GM18502 (cell line): ENCODE results near the gene KLHL35.

Source experiments
- ATAC-seq: cut with Tn5 transposase; IDR thresholded peaks from one replicate; pipeline ENCODE4 v1.9.1; 2021; ENCODE audit warnings: mild to moderate bottlenecking; ENCODE audit not compliant: unreplicated experiment, poor library complexity

KLHL35 gene

GRCh38 chr11:75442161-75442885 lies 9.3 kb upstream of the KLHL35 start:
- ATAC-seq, result no peak

GRCh38 chr11:75441804-75442132 lies 8.8 kb upstream of the KLHL35 start:
- no peak for ATAC-seq

DNA sequence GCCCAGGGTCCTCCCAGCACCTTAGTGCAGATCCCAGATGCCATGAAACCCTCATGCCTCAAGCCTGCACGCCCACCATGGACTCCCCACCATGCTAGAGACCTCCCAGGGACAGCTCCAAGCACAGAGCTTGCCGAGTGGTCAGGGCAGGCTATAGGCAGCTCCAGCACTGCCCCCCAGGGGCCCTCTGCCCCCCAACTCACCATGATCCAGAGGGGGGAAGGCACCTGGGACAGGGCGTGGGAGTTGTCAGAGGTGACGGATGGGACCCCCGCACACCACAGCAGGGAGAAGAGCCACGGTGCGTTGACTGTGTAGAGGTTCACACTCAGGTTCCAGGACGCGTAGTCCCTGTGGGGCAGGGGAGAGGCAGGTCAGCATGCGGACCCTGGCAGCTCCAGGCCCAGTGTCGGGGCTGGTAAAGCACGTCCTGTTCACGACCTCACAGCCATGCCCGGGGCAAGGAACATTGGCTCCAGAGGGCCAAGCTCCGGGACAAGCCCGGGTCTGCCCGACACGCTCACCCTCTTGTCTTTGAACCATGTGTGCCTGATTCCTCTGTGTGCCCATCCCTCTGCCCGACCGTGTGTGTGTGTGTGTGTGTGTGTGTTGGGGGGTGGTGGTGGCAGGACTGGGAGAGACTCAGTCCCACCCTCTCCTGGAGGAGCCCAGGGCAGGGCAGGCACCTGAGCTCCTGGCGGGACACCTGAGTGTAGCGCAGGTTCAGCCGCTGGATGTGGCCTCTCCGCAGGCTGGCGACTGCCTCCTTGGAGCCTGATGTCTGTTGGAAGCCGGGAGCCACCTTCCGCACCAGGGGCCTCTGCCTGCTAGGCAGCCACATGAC lies 8.2 kb upstream of the KLHL35 start:
- ATAC-seq, result no peak

- no peak for ATAC-seq
Observed at GRCh38 chr11:75439495-75440120, 6.6 kb upstream of the KLHL35 start.

DNA sequence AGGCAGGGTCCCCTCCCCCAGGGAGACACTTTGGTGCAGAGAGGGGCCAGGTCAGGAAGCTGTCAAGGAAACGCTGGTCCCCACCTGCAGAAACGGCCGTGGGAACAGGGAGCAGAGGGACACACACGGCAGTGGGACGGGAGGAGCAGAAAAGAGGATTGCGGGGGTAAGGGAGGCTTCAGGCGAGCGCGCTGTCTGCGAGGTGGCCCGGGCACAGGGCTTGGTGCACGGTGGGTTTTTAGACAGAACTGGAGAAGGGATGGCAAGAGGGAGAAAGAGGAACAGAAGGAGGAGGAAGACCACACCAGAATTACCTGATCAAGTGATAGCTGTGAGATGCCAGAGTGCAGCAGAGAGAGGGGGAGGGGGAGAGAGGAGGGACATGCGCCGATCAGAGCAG lies 6.0 kb upstream of the KLHL35 start:
- ATAC-seq, result no peak

GRCh38 chr11:75437966-75438659 lies 5.1 kb upstream of the KLHL35 start:
- ATAC-seq, result no peak

GRCh38 chr11:75436806-75437205 lies 3.8 kb upstream of the KLHL35 start:
- ATAC-seq, result no peak

DNA sequence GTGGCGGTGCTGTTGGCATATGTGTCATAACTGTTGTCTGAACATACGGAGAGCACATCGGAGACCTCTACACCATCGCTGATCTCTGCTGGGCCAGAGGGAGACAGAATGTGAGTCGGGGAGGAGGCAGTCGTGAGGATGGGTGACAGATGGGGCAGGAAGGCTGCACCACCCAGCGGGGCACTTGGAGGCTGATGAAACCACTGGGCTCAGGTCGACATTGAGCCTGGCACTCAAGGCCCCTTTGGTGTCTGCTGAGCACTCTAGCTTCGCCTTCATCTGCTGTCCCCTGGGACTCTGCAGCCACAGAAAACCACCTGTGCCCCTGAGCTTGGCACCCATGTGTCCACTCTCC lies 2.5 kb upstream of the KLHL35 start:
- no peak for ATAC-seq

DNA sequence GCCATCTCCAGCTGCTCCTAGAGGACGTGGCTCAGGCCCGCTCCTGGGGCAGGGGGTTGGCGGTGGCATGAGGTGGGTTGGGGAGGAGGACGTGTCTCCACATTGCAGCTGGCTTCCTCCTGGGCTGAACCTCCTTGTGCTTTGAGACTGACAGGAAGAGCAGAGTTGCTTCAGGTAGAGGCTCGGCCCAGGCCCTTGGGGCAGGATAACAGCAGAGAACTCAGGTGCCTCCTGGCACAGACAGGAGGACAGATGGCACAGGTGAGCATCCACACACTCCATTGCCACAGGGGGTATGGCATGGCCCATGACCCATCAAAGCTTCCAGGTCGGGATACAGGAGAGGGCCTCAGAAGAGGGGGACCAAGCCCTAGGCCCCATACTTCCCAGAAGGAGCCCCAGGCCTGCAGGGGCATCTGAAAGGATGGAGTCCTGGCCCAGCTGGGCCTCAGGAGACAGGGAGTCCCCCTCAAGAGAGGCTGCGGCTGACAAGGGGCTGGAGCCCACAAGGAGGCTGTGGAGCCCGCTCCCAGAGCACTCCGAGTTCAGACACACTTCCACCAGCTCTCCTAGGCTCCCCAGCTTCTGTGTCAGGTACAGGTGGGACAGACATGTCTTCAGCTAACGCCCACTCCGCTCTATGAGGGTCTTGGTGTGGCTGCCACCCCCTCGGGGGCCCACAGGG lies 2.0 kb upstream of the KLHL35 start:
- ATAC-seq, result no peak

DNA sequence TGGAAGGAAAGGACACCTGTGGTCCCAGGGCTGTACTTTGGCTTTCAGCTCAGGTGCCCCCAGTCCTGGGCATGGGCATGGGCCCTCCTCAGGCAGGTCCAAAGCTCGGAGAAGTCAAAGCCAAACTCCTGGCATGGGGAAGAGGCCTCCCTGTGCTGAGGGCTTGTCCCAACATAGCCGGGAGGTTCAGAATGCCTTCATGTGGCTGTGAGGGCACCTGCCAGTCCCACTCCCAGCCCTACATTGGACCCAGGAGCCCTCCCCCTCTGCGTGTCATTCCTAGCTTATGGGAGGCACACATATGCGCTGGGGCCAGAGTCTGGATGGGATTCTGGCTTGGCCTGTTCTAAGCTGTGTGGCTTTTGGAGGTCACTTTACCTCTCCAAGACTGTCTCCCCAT lies 1.0 kb upstream of the KLHL35 start:
- ATAC-seq, result no peak

GRCh38 chr11:75433443-75433842 lies 440 bp upstream of the KLHL35 start:
- ATAC-seq, result no peak

- ATAC-seq, result no peak
Observed at GRCh38 chr11:75431533-75432525, 1.2 kb downstream of the KLHL35 start.

- peak; percentile 9 for ATAC-seq
Observed at GRCh38 chr11:75430714-75431532, 2.1 kb downstream of the KLHL35 start.

DNA sequence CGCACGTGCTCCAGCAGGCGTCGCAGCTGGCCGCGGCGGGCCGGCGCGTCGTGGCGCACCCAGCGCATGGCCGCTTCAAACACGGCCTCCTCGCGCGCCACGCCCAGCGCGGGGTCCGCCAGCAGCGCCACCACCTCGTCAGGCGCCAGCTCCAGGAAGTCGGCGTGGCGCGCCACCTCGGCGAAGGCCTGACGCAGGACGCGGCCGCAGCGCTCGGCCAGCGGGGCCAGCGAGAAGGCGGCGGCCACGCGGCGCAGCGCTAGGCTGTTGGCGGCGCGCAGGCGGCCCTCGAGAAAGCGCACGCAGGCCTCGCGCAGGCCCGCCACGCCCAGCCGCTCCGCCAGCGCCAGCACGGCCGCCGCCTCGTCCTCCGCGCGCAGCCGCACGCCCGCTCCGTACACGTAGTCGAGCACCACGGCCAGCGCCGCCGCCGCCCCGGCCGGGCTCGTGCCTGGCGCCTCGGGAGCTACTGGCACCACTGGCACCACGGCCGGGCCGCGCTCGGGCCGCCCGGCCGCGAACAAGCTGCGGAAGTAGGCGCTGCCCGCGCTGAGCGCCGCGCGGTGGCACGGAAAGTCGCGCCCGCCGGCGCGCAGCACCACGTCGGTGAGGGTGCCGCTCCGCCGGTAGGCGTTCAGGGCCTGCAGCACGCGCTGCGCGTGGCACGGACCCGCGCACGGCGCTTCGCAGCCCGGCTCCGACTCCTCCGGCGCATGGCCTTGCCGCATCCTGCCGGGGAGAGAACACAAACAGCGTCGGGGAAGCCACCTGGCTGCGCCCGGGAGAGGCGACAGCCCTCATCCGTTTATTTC lies 2.9 kb downstream of the KLHL35 start:
- peak; percentile 53 for ATAC-seq

DNA sequence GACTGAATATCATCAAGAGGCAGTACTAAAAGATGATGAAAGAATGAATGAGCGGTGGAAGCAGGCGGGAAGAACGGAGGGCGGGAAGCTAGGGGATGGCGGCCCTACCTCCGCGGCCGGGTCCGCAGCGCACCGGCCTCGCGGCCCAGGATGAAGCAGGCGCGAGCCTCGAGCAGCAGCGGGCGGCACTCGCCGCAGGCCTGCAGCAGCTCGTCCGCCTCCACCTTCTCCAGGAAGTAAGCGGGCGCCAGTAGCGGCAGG lies 3.4 kb downstream of the KLHL35 start:
- ATAC-seq, result no peak

GRCh38 chr11:75428989-75429640 lies 3.9 kb downstream of the KLHL35 start:
- no peak for ATAC-seq

GRCh38 chr11:75428281-75428724 lies 4.7 kb downstream of the KLHL35 start:
- peak; percentile 77 for ATAC-seq
